ENCODE data around the gene RAB3B. TPM values are rescaled to one million over a fixed set of nuclear protein-coding genes. Genes with fewer than 3 reads are reported as not detected.

RAB3B gene
- total and polyA plus RNA-seq, 2 of the 4 experiments (the other 2 are of a cell fraction): 33.6 to 78.5 TPM

- no peak overlapping the region for H4K5ac ChIP-seq (ENCODE audit: low read depth, low read length)
- no peak for DNase-seq
- dilution Hi-C loops (cut with HindIII; ENCODE audit: low sequenced_read_pairs, unreplicated experiment): no loop called here
- no peak overlapping the region for H2BK120ac ChIP-seq (ENCODE audit: low read depth, low read length)
- no peak overlapping the region for H3K27ac ChIP-seq (ENCODE audit: insufficient read depth, low read length)
- no peak overlapping the region for H2AK5ac ChIP-seq (ENCODE audit: low read depth, low read length)
- H3K18ac ChIP-seq (ENCODE audit: low read depth, low read length): no peak overlapping the region
- intact Hi-C loops (cut with micrococcal nuclease): no loop called here
- no peaks in the 10 kb centered on the region for H3K27me3 ChIP-seq (ENCODE audit: control insufficient read depth, insufficient read depth, low read length)
- BruUV-seq (replicated peaks): no TSS peak
- peaks cover 12 to 22% of the 10 kb centered on the region in 2 experiments for H3K79me1 ChIP-seq (ENCODE audit: low read depth in 1 of 2, low read length in 2 of 2)
- in situ Hi-C loops (cut with MboI; ENCODE audit: low sequenced_read_pairs): no loop called here
- H4K20me1 ChIP-seq (ENCODE audit: insufficient read depth, low read length): peaks cover under 1% of the 10 kb centered on the region; the same call in 1 of the 2 replicates
- ATAC-seq (ENCODE audit: low read depth): no peak
- no peak overlapping the region for H4K8ac ChIP-seq (ENCODE audit: low read depth in 2 of 2, low read length in 2 of 2)
- H2BK5ac ChIP-seq (ENCODE audit: low read depth, low read length, poor library complexity, severe bottlenecking): no peak overlapping the region
- H2BK15ac ChIP-seq (ENCODE audit: low read depth, low read length): no peak overlapping the region
- H3K56ac ChIP-seq (ENCODE audit: extremely low read depth, insufficient read depth, low read length): no peak overlapping the region
- H3K4me3 ChIP-seq (ENCODE audit: insufficient read depth, low read depth, low read length): no peak overlapping the region
- H4K91ac ChIP-seq (ENCODE audit: insufficient read depth, low read depth, low read length): no peak overlapping the region
- no peak overlapping the region for H3K23ac ChIP-seq (ENCODE audit: low read depth, low read length)
- H3K9me1 ChIP-seq (ENCODE audit: insufficient read depth, low read length): peaks cover 7% of the 10 kb centered on the region; the same call in 1 of the 2 replicates
- H3K9me3 ChIP-seq (ENCODE audit: control insufficient read depth, insufficient read depth, low read length): no peaks in the 10 kb centered on the region
- no peak overlapping the region for H3K14ac ChIP-seq (replicated peaks; ENCODE audit: low read depth, low read length)
- TF ChIP-seq CHD1 (IDR thresholded peaks at IDR 0.05; ENCODE audit: low read depth, low read length) (no peak), NFE2L2 (IDR thresholded peaks at IDR 0.05; ENCODE audit: low read depth, low read length) (no peak), FOS (IDR thresholded peaks at IDR 0.05; ENCODE audit: low read depth, low read length) (no peak), POLR2A (IDR thresholded peaks at IDR 0.05; ENCODE audit: low read depth, low read length) (no peak), RCOR1 (IDR thresholded peaks at IDR 0.05; ENCODE audit: insufficient replicate concordance, low read length) (no peak), RFX5 (IDR thresholded peaks at IDR 0.05; ENCODE audit: low read depth, low read length) (no peak), CEBPB (IDR thresholded peaks at IDR 0.05; ENCODE audit: low read depth, low read length) (no peak), RAD21 (IDR thresholded peaks at IDR 0.05; ENCODE audit: low read length) (no peak), MXI1 (IDR thresholded peaks at IDR 0.05; ENCODE audit: borderline replicate concordance, low read depth, low read length) (no peak), MAZ (IDR thresholded peaks at IDR 0.05; ENCODE audit: borderline replicate concordance, low read depth, low read length) (no peak), MAFK (IDR thresholded peaks at IDR 0.05; ENCODE audit: low read depth, low read length) (no peak), CTCF (conservative IDR thresholded peaks at IDR 0.05; ENCODE audit: low read depth, low read length) (no peak), USF2 (IDR thresholded peaks at IDR 0.05; ENCODE audit: low read depth, low read length) (no peak), BHLHE40 (IDR thresholded peaks at IDR 0.05; ENCODE audit: low read depth, low read length) (no peak), SMC3 (IDR thresholded peaks at IDR 0.05; ENCODE audit: low read depth, low read length) (no peak), ELK1 (IDR thresholded peaks at IDR 0.05; ENCODE audit: borderline replicate concordance, low read depth, low read length) (no peak)
- peaks cover under 1% of the 10 kb centered on the region; the same call in 1 of the 2 replicates for H3K4me1 ChIP-seq (ENCODE audit: control insufficient read depth, insufficient read depth, low read length)
- H3K4ac ChIP-seq (ENCODE audit: low read depth, low read length): no peak overlapping the region
- H2BK20ac ChIP-seq (ENCODE audit: low read depth, low read length): no peak overlapping the region
- no peak overlapping the region for H2AK9ac ChIP-seq (replicated peaks; ENCODE audit: low read depth, low read length, poor library complexity)
- no peak overlapping the region for H3K9ac ChIP-seq (ENCODE audit: low read depth, low read length)
- ChIA-PET POLR2A (ENCODE audit: unreplicated experiment) (no interaction called here), CTCF (no interaction called here)
- no CpG with 5 or more reads among the region's 2 CpGs for WGBS, 2 experiments (ENCODE audit: extremely low coverage in 2 of 2, insufficient read length in 1 of 2)
- no peak overlapping the region for H2AFZ ChIP-seq (replicated peaks; ENCODE audit: low read length, poor library complexity)
- peaks cover 24% of the 10 kb centered on the region for H3K36me3 ChIP-seq (ENCODE audit: control insufficient read depth, insufficient read depth, low read length)
- H3K4me2 ChIP-seq (ENCODE audit: low read depth, low read length): no peak overlapping the region
Measured at GRCh38 chr1:52026278-52026677, 35.8 kb upstream of the RAB3B start.

Measured in IMR-90 (cell line).